WTC11 (cell line): Measurements from ENCODE around the gene CYP21A2. TPM values are rescaled to one million over a fixed set of nuclear protein-coding genes. Genes with fewer than 3 reads are reported as not detected.

ENCODE experiments used
- ATAC-seq: fragments of 200-7000 bp; cut with Tn5 transposase; 2 replicates; pipeline ENCODE4 v1.10.0; 2021; ENCODE audit warnings: mild to moderate bottlenecking, moderate library complexity
- CTCF ChIA-PET: fragments of 300-600 bp; sonication (Branson Sonifier 250); formaldehyde crosslinking; loops from one replicate; lab custom pipeline; 2021; ENCODE audit warnings: antibody characterized with exemption; lab: Charles Lee
- POLR2A ChIA-PET: fragments of 350-600 bp; sonication (Branson Sonifier 250); formaldehyde crosslinking; loops from one replicate; lab custom pipeline; 2021; ENCODE audit warnings: antibody characterized with exemption; lab: Charles Lee
- DNase-seq: peaks from one replicate; pipeline ENCODE4 v3.0.0; 2021; ENCODE audit warnings: low spot score
- H3K27ac Mint-ChIP-seq: 2 replicates; pipeline ENCODE4 v1.8.0; 2021; ENCODE audit warnings: mixed read lengths
- H3K27me3 Mint-ChIP-seq: 2 replicates; pipeline ENCODE4 v1.8.0; 2021; ENCODE audit warnings: low read depth, mild to moderate bottlenecking, moderate library complexity, mixed read lengths
- H3K36me3 Mint-ChIP-seq: 2 replicates; pipeline ENCODE4 v1.8.0; 2021; ENCODE audit warnings: mixed read lengths
- H3K4me1 Mint-ChIP-seq: 2 replicates; pipeline ENCODE4 v1.8.0; 2022; ENCODE audit warnings: mixed read lengths
- H3K4me3 Mint-ChIP-seq: 2 replicates; pipeline ENCODE4 v1.8.0; 2021; ENCODE audit warnings: mild to moderate bottlenecking, moderate library complexity, mixed read lengths
- H3K9me3 Mint-ChIP-seq: 2 replicates; pipeline ENCODE4 v1.8.0; 2021; ENCODE audit warnings: mixed read lengths
- EMX1 ChIP-seq: fragments of 250-450 bp; sonication (Bioruptor Pico); IDR thresholded peaks from 2 replicates; pipeline ENCODE4 v1.8.0; 2021; ENCODE audit warnings: mild to moderate bottlenecking
- GABPB1 ChIP-seq: sonication (generic); formaldehyde crosslinking; IDR thresholded peaks from 2 replicates; pipeline ENCODE4 v1.8.1; 2023; ENCODE audit warnings: mild to moderate bottlenecking, missing genetic modification reagents
- IRF2 ChIP-seq: sonication (generic); formaldehyde crosslinking; IDR thresholded peaks from 2 replicates; pipeline ENCODE4 v1.8.0; 2022; ENCODE audit warnings: low read depth, missing genetic modification reagents, borderline replicate concordance
- NFE2L1 ChIP-seq: sonication (generic); formaldehyde crosslinking; IDR thresholded peaks from 2 replicates; pipeline ENCODE4 v1.8.1; 2023; ENCODE audit warnings: missing genetic modification reagents
- PRRX2 ChIP-seq: fragments of 250-450 bp; sonication (Bioruptor Pico); IDR thresholded peaks from 2 replicates; pipeline ENCODE4 v1.8.0; 2021; ENCODE audit warnings: mild to moderate bottlenecking
- RELA ChIP-seq: sonication (generic); formaldehyde crosslinking; IDR thresholded peaks from 2 replicates; pipeline ENCODE4 v1.8.1; 2022; ENCODE audit warnings: missing genetic modification reagents, mild to moderate bottlenecking, borderline replicate concordance
- SMAD3 ChIP-seq: sonication (generic); formaldehyde crosslinking; IDR thresholded peaks from 2 replicates; pipeline ENCODE4 v1.8.0; 2022; ENCODE audit warnings: missing genetic modification reagents, mild to moderate bottlenecking, borderline replicate concordance
- TEAD4 ChIP-seq: sonication (generic); formaldehyde crosslinking; IDR thresholded peaks from 2 replicates; pipeline ENCODE4 v1.8.0; 2022; ENCODE audit warnings: mild to moderate bottlenecking, missing genetic modification reagents
- ZNF396 ChIP-seq: fragments of 250-450 bp; sonication (Bioruptor Pico); IDR thresholded peaks from 2 replicates; pipeline ENCODE4 v1.8.0; 2021; ENCODE audit warnings: mild to moderate bottlenecking, moderate library complexity, borderline replicate concordance
- total RNA-seq: library from RNA; stranded (reverse); gene quantifications from 3 replicates; pipeline ENCODE4 v1.2.3, GENCODE V29; 2021
- TF ChIP-seq, protein P1 (sequence below): sonication (generic); formaldehyde crosslinking; IDR thresholded peaks from 2 replicates; pipeline ENCODE4 v1.8.0; 2022; ENCODE audit warnings: missing genetic modification reagents
- TF ChIP-seq, protein P2 (sequence below): sonication (generic); formaldehyde crosslinking; conservative IDR thresholded peaks from 2 replicates; pipeline ENCODE4 v1.8.1; 2023; ENCODE audit warnings: mild to moderate bottlenecking, low read depth, missing genetic modification reagents, moderate library complexity
- TF ChIP-seq, protein P3 (sequence below): fragments of 200-600 bp; IDR thresholded peaks from 2 replicates; pipeline ENCODE4 v1.8.0; 2022; ENCODE audit warnings: antibody characterized with exemption
- TF ChIP-seq, protein P4 (sequence below): fragments of 250-450 bp; sonication (Bioruptor Pico); IDR thresholded peaks from 2 replicates; pipeline ENCODE4 v1.9.0; 2021; ENCODE audit warnings: mild to moderate bottlenecking
- TF ChIP-seq, protein P5 (sequence below): sonication (generic); formaldehyde crosslinking; IDR thresholded peaks from 2 replicates; pipeline ENCODE4 v1.8.0; 2022; ENCODE audit warnings: mild to moderate bottlenecking, missing genetic modification reagents
- TF ChIP-seq, protein P6 (sequence below): sonication (generic); formaldehyde crosslinking; IDR thresholded peaks from 2 replicates; pipeline ENCODE4 v1.8.0; 2022; ENCODE audit warnings: mild to moderate bottlenecking, missing genetic modification reagents
- TF ChIP-seq, protein P7 (sequence below): sonication (generic); formaldehyde crosslinking; IDR thresholded peaks from 2 replicates; pipeline ENCODE4 v1.8.1; 2023; ENCODE audit warnings: mild to moderate bottlenecking, missing genetic modification reagents
- TF ChIP-seq, protein P8 (sequence below): fragments of 250-450 bp; sonication (Bioruptor Pico); IDR thresholded peaks from 2 replicates; pipeline ENCODE4 v1.9.0; 2021; ENCODE audit warnings: moderate library complexity, mild to moderate bottlenecking, inconsistent platforms, borderline replicate concordance

CYP21A2 gene
- total RNA-seq, 1 experiment from 2014 or later: 1.2 TPM

DNA sequence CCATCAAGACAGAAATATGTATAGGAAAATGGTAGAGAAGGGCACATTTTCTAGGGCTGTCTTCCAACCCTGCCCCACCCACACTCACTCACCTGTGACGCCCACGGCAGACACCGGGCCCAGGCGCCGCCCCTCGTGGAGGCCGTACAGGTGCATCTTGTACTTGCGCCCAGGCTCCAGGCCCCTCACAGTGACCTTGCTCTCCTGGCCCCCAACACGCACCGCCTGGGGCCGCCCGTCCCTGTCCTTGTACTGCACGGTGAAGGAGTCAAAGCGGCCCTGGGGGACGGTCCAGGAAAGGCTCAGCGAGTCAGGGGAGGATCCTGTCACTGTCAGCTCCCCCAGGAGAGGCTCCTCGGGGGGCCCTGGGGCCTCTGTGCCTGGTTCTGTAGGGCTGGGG is 19.8 kb downstream of the CYP21A2 start (continued):
- TF ChIP-seq, protein P1, sequence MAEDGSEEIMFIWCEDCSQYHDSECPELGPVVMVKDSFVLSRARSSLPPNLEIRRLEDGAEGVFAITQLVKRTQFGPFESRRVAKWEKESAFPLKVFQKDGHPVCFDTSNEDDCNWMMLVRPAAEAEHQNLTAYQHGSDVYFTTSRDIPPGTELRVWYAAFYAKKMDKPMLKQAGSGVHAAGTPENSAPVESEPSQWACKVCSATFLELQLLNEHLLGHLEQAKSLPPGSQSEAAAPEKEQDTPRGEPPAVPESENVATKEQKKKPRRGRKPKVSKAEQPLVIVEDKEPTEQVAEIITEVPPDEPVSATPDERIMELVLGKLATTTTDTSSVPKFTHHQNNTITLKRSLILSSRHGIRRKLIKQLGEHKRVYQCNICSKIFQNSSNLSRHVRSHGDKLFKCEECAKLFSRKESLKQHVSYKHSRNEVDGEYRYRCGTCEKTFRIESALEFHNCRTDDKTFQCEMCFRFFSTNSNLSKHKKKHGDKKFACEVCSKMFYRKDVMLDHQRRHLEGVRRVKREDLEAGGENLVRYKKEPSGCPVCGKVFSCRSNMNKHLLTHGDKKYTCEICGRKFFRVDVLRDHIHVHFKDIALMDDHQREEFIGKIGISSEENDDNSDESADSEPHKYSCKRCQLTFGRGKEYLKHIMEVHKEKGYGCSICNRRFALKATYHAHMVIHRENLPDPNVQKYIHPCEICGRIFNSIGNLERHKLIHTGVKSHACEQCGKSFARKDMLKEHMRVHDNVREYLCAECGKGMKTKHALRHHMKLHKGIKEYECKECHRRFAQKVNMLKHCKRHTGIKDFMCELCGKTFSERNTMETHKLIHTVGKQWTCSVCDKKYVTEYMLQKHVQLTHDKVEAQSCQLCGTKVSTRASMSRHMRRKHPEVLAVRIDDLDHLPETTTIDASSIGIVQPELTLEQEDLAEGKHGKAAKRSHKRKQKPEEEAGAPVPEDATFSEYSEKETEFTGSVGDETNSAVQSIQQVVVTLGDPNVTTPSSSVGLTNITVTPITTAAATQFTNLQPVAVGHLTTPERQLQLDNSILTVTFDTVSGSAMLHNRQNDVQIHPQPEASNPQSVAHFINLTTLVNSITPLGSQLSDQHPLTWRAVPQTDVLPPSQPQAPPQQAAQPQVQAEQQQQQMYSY (CRISPR knock-in tag): no peak
- TF ChIP-seq, protein P2, sequence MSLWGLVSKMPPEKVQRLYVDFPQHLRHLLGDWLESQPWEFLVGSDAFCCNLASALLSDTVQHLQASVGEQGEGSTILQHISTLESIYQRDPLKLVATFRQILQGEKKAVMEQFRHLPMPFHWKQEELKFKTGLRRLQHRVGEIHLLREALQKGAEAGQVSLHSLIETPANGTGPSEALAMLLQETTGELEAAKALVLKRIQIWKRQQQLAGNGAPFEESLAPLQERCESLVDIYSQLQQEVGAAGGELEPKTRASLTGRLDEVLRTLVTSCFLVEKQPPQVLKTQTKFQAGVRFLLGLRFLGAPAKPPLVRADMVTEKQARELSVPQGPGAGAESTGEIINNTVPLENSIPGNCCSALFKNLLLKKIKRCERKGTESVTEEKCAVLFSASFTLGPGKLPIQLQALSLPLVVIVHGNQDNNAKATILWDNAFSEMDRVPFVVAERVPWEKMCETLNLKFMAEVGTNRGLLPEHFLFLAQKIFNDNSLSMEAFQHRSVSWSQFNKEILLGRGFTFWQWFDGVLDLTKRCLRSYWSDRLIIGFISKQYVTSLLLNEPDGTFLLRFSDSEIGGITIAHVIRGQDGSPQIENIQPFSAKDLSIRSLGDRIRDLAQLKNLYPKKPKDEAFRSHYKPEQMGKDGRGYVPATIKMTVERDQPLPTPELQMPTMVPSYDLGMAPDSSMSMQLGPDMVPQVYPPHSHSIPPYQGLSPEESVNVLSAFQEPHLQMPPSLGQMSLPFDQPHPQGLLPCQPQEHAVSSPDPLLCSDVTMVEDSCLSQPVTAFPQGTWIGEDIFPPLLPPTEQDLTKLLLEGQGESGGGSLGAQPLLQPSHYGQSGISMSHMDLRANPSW (CRISPR knock-in tag): no peak
- TF ChIP-seq RELA (CRISPR knock-in tag): no peak
- TF ChIP-seq, protein P3, sequence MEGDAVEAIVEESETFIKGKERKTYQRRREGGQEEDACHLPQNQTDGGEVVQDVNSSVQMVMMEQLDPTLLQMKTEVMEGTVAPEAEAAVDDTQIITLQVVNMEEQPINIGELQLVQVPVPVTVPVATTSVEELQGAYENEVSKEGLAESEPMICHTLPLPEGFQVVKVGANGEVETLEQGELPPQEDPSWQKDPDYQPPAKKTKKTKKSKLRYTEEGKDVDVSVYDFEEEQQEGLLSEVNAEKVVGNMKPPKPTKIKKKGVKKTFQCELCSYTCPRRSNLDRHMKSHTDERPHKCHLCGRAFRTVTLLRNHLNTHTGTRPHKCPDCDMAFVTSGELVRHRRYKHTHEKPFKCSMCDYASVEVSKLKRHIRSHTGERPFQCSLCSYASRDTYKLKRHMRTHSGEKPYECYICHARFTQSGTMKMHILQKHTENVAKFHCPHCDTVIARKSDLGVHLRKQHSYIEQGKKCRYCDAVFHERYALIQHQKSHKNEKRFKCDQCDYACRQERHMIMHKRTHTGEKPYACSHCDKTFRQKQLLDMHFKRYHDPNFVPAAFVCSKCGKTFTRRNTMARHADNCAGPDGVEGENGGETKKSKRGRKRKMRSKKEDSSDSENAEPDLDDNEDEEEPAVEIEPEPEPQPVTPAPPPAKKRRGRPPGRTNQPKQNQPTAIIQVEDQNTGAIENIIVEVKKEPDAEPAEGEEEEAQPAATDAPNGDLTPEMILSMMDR: no peak
- TF ChIP-seq, all 79 proteins: peak for 0

DNA sequence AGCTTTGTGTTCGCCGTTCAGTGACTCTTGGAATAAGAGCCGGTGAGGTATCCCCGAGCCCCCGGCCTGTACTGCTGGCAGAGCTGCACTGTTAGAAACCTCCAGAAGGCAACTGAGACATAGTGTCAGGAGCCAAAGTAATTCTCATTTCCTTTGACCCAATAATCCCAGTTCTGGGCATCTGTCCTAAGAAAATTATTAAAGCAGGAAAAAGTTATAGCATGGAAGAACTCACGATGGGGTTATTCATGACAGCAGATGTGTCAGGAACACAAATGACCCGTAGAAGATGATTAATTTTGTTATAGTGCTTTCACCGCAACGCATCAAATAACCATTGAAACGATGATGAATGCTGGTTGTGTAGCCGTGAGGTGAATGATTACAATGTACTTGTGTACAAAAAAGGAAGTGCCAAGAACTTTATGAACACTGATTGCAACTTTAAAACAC is 20.3 kb downstream of the CYP21A2 start:
- Mint-ChIP-seq H3K9me3 (no peaks in the 10 kb centered on the region), H3K27me3 (no peaks in the 10 kb centered on the region), H3K27ac (no peak overlapping the region), H3K4me1 (peaks cover 8% of the 10 kb centered on the region), H3K4me3 (no peak overlapping the region), H3K36me3 (no peaks in the 10 kb centered on the region)
- ChIA-PET POLR2A (interaction anchor here (0.7 kb wide), 1 partner anchor 119 kb away, joined by 7 read pairs; no protein-coding TSS in a partner anchor), CTCF (interaction anchor here (1.4 to 2.6 kb wide), 2 partner anchors 11 to 60 kb away, joined by 4 to 20 read pairs; no protein-coding TSS in a partner anchor)
- DNase-seq (no peak), ATAC-seq (no peak)
- TF ChIP-seq SMAD3 (no peak), IRF2 (CRISPR knock-in tag) (no peak), TEAD4 (CRISPR knock-in tag) (no peak), ZNF396 (CRISPR knock-in tag) (no peak), NFE2L1 (no peak), EMX1 (no peak), GABPB1 (CRISPR knock-in tag) (no peak), PRRX2 (no peak)
- TF ChIP-seq, protein P4, sequence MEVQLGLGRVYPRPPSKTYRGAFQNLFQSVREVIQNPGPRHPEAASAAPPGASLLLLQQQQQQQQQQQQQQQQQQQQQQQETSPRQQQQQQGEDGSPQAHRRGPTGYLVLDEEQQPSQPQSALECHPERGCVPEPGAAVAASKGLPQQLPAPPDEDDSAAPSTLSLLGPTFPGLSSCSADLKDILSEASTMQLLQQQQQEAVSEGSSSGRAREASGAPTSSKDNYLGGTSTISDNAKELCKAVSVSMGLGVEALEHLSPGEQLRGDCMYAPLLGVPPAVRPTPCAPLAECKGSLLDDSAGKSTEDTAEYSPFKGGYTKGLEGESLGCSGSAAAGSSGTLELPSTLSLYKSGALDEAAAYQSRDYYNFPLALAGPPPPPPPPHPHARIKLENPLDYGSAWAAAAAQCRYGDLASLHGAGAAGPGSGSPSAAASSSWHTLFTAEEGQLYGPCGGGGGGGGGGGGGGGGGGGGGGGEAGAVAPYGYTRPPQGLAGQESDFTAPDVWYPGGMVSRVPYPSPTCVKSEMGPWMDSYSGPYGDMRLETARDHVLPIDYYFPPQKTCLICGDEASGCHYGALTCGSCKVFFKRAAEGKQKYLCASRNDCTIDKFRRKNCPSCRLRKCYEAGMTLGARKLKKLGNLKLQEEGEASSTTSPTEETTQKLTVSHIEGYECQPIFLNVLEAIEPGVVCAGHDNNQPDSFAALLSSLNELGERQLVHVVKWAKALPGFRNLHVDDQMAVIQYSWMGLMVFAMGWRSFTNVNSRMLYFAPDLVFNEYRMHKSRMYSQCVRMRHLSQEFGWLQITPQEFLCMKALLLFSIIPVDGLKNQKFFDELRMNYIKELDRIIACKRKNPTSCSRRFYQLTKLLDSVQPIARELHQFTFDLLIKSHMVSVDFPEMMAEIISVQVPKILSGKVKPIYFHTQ (CRISPR knock-in tag): no peak
- TF ChIP-seq, protein P5, sequence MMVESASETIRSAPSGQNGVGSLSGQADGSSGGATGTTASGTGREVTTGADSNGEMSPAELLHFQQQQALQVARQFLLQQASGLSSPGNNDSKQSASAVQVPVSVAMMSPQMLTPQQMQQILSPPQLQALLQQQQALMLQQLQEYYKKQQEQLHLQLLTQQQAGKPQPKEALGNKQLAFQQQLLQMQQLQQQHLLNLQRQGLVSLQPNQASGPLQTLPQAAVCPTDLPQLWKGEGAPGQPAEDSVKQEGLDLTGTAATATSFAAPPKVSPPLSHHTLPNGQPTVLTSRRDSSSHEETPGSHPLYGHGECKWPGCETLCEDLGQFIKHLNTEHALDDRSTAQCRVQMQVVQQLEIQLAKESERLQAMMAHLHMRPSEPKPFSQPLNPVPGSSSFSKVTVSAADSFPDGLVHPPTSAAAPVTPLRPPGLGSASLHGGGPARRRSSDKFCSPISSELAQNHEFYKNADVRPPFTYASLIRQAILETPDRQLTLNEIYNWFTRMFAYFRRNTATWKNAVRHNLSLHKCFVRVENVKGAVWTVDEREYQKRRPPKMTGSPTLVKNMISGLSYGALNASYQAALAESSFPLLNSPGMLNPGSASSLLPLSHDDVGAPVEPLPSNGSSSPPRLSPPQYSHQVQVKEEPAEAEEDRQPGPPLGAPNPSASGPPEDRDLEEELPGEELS (CRISPR knock-in tag): no peak
- TF ChIP-seq, protein P6, sequence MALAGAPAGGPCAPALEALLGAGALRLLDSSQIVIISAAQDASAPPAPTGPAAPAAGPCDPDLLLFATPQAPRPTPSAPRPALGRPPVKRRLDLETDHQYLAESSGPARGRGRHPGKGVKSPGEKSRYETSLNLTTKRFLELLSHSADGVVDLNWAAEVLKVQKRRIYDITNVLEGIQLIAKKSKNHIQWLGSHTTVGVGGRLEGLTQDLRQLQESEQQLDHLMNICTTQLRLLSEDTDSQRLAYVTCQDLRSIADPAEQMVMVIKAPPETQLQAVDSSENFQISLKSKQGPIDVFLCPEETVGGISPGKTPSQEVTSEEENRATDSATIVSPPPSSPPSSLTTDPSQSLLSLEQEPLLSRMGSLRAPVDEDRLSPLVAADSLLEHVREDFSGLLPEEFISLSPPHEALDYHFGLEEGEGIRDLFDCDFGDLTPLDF (CRISPR knock-in tag): no peak
- TF ChIP-seq, protein P7, sequence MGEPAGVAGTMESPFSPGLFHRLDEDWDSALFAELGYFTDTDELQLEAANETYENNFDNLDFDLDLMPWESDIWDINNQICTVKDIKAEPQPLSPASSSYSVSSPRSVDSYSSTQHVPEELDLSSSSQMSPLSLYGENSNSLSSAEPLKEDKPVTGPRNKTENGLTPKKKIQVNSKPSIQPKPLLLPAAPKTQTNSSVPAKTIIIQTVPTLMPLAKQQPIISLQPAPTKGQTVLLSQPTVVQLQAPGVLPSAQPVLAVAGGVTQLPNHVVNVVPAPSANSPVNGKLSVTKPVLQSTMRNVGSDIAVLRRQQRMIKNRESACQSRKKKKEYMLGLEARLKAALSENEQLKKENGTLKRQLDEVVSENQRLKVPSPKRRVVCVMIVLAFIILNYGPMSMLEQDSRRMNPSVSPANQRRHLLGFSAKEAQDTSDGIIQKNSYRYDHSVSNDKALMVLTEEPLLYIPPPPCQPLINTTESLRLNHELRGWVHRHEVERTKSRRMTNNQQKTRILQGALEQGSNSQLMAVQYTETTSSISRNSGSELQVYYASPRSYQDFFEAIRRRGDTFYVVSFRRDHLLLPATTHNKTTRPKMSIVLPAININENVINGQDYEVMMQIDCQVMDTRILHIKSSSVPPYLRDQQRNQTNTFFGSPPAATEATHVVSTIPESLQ (CRISPR knock-in tag): no peak
- TF ChIP-seq, protein P8, sequence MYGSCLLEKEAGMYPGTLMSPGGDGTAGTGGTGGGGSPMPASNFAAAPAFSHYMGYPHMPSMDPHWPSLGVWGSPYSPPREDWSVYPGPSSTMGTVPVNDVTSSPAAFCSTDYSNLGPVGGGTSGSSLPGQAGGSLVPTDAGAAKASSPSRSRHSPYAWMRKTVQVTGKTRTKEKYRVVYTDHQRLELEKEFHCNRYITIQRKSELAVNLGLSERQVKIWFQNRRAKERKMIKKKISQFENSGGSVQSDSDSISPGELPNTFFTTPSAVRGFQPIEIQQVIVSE (CRISPR knock-in tag): no peak
